ENCODE measurements around the gene EPB41L4A.

- no peak for TF ChIP-seq EZH2phosphoT487 (IDR thresholded peaks at IDR 0.05; ENCODE audit: borderline replicate concordance, low read length)
- no peak for TF ChIP-seq CTCF (IDR thresholded peaks at IDR 0.05; ENCODE audit: low read depth, low read length, poor library complexity, severe bottlenecking)
These were observed 164.8 kb downstream of the EPB41L4A start for GRCh38 chr5:112254303-112254702.

All from DOHH2 (cell line).